C4-2B (cell line): ENCODE results near the gene CAMKK2.

Experiments
- H3K27ac ChIP-seq: fragments of 450-650 bp; 2 replicates; pipeline ENCODE4 v1.5.1; 2017
- ZFX ChIP-seq: fragments of 450-650 bp; IDR thresholded peaks from 2 replicates; pipeline ENCODE4 v1.6.1; 2017
- TF ChIP-seq, protein P1 (sequence below): fragments of 450-650 bp; conservative IDR thresholded peaks from 2 replicates; pipeline ENCODE4 v1.5.1; 2017; ENCODE audit warnings: mild to moderate bottlenecking

The CAMKK2 gene

DNA sequence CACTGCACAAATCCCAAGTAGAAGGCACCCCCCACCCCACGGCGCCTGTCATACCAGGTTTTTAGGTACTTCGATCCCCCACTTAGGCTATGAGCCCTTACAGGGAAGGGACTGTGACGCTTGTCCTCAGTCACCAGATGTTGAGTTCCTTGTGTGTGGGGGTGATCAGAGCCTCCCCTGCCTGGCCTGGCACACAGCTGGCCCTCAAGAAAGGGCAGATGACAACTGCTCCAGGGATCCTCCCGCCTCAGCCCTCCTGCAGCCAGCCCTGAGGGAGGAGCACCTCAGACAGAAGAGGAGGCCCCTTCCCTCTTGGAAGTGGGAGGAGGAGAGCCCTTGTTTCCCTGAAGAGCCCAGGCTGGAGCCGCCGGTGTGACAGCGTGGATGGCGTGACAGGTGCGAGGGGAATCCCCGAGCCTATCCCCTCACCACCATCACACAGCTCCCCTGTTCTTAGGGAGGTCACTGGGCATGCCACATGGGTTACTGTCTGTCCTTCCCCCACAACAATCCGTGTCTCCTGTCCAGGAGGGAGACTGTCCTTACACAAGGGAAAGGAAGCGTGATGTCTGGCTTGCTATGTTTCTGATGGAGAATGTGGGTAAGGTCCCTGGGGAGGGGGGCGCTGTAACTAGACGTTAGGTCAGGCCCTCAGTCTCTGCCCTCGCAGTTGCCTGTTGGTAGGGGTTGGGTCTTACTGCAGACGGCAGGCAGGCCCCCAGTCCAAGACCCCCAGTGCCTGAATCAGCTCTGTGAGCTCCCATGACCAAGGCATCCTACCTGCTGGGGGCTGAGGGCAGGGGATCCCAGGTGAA, 55.1 kb downstream of the CAMKK2 start:
- H3K27ac ChIP-seq, result no peak overlapping the region
- TF ChIP-seq, protein P1, sequence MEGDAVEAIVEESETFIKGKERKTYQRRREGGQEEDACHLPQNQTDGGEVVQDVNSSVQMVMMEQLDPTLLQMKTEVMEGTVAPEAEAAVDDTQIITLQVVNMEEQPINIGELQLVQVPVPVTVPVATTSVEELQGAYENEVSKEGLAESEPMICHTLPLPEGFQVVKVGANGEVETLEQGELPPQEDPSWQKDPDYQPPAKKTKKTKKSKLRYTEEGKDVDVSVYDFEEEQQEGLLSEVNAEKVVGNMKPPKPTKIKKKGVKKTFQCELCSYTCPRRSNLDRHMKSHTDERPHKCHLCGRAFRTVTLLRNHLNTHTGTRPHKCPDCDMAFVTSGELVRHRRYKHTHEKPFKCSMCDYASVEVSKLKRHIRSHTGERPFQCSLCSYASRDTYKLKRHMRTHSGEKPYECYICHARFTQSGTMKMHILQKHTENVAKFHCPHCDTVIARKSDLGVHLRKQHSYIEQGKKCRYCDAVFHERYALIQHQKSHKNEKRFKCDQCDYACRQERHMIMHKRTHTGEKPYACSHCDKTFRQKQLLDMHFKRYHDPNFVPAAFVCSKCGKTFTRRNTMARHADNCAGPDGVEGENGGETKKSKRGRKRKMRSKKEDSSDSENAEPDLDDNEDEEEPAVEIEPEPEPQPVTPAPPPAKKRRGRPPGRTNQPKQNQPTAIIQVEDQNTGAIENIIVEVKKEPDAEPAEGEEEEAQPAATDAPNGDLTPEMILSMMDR, result no peak
- no peak for TF ChIP-seq ZFX

DNA sequence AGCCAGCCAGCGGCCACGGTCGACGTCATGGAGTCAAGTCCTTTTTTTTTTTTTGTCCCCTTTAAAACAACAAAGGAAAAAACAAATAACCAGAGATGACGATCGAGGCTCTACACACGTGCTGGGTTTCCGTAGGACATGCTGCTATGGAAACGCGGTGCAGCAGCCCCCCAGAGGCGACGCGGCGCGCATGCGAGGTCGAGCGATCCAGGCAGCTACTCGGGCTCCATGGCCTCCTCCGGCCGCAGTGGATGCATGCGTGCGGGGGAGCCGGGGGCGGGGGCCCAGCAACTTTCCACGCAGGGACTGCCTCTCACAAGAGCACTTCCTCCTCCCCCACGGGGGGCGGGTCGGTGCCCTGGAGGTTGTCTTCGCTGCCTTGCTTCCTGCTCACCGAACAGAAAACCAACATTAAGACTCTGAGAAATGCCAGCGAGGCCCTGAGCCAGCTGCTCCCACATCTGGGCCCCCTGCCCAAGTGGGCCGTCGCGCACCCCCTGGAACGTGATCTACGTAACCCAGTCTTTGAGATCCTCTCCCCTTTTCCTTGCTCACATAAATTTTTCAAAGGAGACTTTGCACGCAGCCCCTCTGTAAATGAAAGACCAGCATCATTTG, 55.9 kb downstream of the CAMKK2 start:
- no peak overlapping the region for H3K27ac ChIP-seq
- TF ChIP-seq, protein P1, result no peak
- no peak for TF ChIP-seq ZFX

DNA sequence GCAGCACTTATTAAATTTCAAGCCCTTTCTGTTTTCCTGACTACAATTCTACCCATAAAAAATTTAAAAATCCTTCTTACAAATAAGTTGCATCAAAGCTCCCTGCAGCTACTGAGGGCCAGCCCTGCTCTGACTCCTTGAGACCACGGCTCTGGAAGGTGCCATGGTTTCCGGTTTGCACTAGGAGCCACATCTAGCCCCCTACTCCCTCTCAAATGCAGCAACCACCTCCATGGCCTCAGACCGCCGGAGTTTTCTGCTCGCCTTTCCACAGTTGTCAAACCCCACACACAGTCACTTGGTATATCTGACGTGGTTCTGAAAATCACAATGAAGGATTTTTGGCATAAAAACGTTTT, 56.5 kb downstream of the CAMKK2 start:
- no peak overlapping the region for H3K27ac ChIP-seq

DNA sequence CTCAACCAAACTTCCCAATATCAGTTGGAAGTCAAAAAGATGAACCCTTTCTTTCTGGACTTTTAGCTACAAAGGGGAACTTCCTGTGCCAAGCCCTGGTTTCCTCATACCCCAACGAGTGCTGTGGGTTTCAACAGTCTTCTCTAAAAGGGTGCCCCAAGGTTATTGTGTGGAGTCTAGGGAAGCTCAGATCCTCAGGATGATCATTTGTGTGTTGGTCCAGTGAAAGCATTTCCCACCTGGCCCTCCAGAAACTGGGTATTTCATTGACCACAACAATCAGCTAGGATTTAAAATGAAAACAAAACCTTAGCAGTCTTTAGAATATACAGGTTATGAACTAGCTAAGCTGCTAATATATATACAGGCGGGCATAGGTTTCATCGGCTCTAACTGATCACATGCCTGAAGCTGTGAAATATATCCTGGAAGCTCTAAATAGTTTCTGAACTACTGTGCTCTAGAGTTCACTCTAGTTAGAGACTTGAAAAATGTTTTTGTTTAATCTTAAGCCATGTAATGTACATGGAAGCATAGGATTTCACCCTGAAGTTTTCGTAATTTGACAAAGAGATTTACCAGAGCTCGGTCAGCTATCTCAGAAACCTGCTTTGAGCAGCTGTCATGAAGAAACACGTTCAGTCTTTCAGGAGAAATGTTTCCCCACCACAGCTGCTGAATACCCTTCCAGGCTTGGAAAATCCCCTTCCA, 57.0 kb downstream of the CAMKK2 start:
- peak overlapping the region; percentile 69 for H3K27ac ChIP-seq
- TF ChIP-seq ZFX, result no peak
- TF ChIP-seq, protein P1, result no peak

More for the DNA sequence above, 56.5 kb downstream of the CAMKK2 start:
- TF ChIP-seq, protein P1, result no peak

DNA sequence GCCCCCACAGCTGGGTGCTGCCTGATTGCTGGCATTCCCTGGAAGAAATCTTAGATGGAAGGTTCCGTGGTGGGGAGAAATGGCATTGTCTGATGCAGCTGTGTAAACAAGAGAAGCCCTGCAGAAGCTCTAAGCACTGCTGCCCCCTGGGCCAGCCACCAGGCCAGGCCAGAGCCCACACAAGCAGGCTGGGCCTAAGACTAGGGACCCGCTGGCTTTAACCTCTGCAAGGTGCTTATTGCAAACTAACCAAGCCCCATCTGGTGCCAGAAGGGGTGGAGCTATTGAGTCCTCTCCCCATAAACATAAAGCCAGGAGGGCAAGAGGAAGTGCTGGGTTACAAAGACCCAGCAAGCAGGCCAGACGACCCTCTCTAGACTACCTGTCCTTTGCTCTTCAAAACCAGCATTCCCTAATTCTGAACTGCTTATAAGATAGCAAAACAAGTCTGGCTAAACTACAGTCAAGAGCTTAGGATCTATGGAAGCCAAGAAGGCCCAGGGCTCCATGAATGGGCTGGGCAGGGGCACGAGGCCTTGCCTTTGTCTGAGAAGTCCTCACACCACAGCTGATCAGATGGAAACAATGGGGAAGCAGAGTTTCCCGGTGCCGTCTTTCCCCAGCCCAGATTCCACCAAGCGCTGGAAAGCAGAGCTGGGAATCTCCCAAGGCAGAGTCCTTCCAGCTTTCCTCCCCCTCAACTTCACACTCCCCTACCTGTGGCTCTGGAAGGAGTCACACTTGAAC, 57.7 kb downstream of the CAMKK2 start:
- peak overlapping the region; percentile 69 for H3K27ac ChIP-seq
- no peak for TF ChIP-seq ZFX
- TF ChIP-seq, protein P1, result no peak

DNA sequence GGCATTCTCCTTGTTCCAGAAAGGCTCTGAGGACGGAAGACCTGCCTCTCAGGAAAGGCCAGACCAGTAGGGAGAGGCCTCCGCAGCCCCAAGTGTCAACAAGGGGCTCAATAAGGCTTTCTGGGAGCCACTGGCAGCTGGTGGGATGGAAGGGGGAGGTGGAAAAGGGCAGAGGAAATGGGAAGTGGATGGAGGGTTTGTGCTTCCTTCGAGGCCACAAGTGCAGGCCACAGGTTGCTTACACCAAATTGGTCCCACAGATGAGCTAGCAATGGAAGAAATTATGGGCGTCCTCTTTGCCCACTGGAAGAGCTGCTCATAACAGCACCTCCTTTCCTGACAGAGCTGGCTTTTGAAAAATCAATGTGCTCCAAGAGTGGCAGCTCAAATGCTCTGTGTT, 58.4 kb downstream of the CAMKK2 start:
- H3K27ac ChIP-seq, result peak overlapping the region; percentile 69

More for the DNA sequence above, 58.4 kb downstream of the CAMKK2 start:
- TF ChIP-seq, protein P1, result no peak
- TF ChIP-seq ZFX, result no peak
